Chondrocyte (in vitro differentiated cells): ENCODE measurements around the gene PLXND1. TPM values are rescaled to one million over a fixed set of nuclear protein-coding genes. Genes with fewer than 3 reads are reported as not detected.
"Not testable (repeated sequence)": the region's sequence is repeated elsewhere in the genome, so short reads cannot be mapped to it uniquely, and the experiment has no call there.

ENCODE experiments used
- DNase-seq: peaks from one replicate; pipeline ENCODE4 v3.0.0; 2021; ENCODE audit warnings: mixed read lengths, low spot score
- H3K27ac Mint-ChIP-seq: one replicate; pipeline ENCODE4 v1.8.0; 2021; ENCODE audit warnings: mild to moderate bottlenecking, moderate library complexity, mixed read lengths; ENCODE audit not compliant: unreplicated experiment
- H3K27me3 Mint-ChIP-seq: 2 replicates; pipeline ENCODE4 v1.8.0; 2021; ENCODE audit warnings: low read depth, mixed read lengths
- H3K36me3 Mint-ChIP-seq: 2 replicates; pipeline ENCODE4 v1.8.0; 2021; ENCODE audit warnings: low read depth, mixed read lengths
- H3K4me1 Mint-ChIP-seq: 2 replicates; pipeline ENCODE4 v1.8.0; 2021; ENCODE audit warnings: low read depth, mild to moderate bottlenecking, mixed read lengths
- H3K4me3 Mint-ChIP-seq: one replicate; pipeline ENCODE4 v1.8.0; 2021; ENCODE audit warnings: mild to moderate bottlenecking, moderate library complexity, mixed read lengths; ENCODE audit not compliant: unreplicated experiment
- H3K9me3 Mint-ChIP-seq: 2 replicates; pipeline ENCODE4 v1.8.0; 2021; ENCODE audit warnings: low read depth, mixed read lengths
- total RNA-seq: library from RNA; stranded (reverse); gene quantifications from 3 replicates; pipeline ENCODE4 v1.2.1, GENCODE V29; 2021
- TF ChIP-seq, protein P1 (sequence below): fragments of 200-600 bp; sonication (generic); IDR thresholded peaks from 2 replicates; pipeline ENCODE4 v1.5.0; 2021; ENCODE audit warnings: antibody characterized with exemption, mild to moderate bottlenecking, moderate library complexity

The PLXND1 gene
- total RNA-seq, 1 donor from 2014 or later = 267 TPM

DNA sequence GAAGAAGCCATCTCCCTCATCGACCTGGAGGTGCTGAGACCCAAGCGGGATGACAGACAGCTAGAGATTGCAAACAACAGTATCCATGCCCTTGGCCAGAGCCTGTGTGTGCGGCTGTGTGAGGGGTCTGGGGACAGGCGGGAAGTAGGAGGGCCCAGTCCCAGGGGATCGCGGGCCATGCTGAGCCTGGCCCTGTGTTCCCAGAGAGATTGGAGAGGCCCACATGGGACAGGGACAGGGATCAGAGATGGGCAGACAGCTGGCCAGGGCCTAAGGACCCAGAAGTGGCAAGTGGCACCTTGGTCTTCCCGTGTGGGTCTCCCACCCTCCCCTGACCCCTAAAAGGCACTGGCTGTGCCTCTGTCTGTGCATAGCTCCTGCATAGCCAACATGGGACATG is 89.0 kb downstream of the PLXND1 start:
- Mint-ChIP-seq H3K27me3 (no peaks in the 10 kb centered on the region), H3K4me1 (peaks cover 3% of the 10 kb centered on the region), H3K9me3 (no peaks in the 10 kb centered on the region), H3K36me3 (peaks cover 18% of the 10 kb centered on the region), H3K27ac (no peak overlapping the region), H3K4me3 (no peak overlapping the region)
- TF ChIP-seq, protein P1, sequence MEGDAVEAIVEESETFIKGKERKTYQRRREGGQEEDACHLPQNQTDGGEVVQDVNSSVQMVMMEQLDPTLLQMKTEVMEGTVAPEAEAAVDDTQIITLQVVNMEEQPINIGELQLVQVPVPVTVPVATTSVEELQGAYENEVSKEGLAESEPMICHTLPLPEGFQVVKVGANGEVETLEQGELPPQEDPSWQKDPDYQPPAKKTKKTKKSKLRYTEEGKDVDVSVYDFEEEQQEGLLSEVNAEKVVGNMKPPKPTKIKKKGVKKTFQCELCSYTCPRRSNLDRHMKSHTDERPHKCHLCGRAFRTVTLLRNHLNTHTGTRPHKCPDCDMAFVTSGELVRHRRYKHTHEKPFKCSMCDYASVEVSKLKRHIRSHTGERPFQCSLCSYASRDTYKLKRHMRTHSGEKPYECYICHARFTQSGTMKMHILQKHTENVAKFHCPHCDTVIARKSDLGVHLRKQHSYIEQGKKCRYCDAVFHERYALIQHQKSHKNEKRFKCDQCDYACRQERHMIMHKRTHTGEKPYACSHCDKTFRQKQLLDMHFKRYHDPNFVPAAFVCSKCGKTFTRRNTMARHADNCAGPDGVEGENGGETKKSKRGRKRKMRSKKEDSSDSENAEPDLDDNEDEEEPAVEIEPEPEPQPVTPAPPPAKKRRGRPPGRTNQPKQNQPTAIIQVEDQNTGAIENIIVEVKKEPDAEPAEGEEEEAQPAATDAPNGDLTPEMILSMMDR = no peak
- no peak for DNase-seq

DNA sequence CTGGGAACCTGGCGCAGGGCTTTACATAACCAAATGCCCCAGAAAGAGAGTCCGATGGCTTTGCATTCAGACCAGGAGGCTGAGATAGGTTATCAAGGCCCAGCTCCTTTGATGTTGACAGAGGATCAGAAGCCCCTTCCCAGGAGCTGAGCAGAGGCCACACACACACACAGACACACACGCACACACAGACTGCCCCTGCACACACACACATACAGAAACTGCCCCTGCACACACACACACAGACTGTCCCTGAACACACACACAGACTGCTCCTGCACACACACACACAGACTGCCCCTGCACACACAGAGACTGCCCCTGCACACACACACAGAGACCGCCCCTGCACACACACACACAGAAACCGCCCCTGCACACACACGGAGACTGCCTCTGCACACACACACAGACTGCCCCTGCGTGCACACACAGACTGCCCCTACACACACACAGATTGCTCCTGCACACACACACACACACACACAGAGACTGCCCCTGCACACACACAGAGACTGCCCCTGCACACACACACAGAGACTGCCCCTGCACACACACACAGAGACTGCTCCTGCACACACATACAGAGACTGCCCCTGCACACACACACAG is 90.5 kb downstream of the PLXND1 start:
- not testable (repeated sequence) for H3K27me3 Mint-ChIP-seq, H3K27ac Mint-ChIP-seq, H3K9me3 Mint-ChIP-seq, H3K4me3 Mint-ChIP-seq, H3K4me1 Mint-ChIP-seq
- H3K36me3 Mint-ChIP-seq = peaks cover 21% of the 10 kb centered on the region
- peak; percentile 42 for DNase-seq

DNA sequence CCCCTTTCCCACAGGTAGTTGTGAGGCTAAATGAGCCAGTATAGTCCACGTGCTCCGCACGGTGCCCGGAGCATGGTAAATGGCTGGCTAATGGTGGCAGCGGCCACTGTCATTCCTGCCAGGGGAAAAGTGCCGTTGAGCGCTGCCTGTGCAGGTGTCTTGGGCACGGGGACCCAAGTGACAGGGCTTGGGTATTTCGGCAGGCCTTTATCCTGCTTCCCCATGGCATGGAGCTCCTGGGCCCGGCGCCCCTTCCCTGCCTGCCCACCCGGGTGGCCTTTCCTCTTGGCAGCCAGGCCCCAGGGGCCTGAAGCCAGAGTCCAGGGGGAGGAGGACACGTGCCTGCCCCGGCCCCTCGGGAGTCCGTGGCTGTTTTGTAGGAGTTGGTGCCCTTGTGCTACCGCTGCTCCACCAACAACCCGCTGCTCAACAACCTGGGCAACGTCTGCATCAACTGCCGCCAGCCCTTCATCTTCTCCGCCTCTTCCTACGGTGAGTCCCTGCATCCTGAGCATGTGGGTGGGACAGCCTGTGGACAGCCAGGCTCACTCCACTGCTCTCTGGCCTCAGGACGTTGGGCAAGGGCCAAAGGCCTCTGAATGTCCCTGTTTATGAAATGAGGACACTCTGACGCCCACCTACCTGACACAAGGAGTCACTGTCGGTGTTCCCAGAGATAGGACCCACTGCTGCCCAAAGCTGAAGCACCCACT is 91.2 kb downstream of the PLXND1 start:
- DNase-seq = peak; percentile 51
- H3K27ac Mint-ChIP-seq, H3K4me3 Mint-ChIP-seq, H3K9me3 Mint-ChIP-seq, H3K4me1 Mint-ChIP-seq, H3K27me3 Mint-ChIP-seq: not testable (repeated sequence)
- H3K36me3 Mint-ChIP-seq = peaks cover 23% of the 10 kb centered on the region

DNA sequence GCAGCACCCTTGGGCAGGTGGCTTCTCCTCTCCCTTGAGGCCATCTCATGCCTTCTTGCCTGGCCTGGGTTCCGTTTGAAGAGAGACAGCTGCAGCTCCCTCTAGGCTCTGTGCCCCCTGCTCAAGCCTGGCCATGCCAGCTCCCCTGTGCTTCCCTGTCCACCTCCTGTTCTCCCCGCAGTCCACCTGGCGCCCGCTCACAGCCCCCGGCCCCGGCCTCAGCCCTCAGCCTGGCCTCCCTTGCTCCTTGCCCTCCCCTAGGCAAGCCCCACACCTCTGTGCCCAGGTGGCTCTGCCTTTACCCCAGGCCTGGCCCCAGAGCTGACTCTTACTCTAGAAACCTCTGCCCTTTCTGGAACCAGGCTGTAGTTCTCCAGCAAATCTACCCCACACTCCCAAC is 91.9 kb downstream of the PLXND1 start:
- TF ChIP-seq, protein P1 = no peak
- H3K27ac Mint-ChIP-seq = no peak overlapping the region
- H3K9me3 Mint-ChIP-seq = no peaks in the 10 kb centered on the region
- no peaks in the 10 kb centered on the region for H3K27me3 Mint-ChIP-seq
- no peak overlapping the region for H3K4me3 Mint-ChIP-seq
- peak; percentile 78 for DNase-seq
- peaks cover 23% of the 10 kb centered on the region for H3K36me3 Mint-ChIP-seq
- no peaks in the 10 kb centered on the region for H3K4me1 Mint-ChIP-seq

DNA sequence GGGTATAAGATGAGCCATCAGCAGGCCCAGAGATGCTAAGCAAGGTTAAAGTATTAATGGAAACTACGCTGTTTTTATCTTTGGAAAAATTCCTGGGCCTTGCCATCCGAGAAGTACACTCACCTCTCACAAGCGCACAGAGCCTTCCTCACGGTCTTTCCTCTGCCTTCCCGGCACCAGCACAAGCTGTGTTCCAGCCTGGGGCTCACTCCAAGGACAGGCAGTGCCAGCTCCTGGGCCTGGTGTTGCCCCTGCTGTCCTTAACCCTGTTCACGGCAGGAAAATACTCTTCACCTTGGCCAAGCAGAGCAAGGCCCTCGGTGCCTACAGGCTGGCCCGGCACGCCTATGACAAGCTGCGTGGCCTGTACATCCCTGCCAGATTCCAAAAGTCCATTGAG is 92.4 kb downstream of the PLXND1 start:
- Mint-ChIP-seq H3K36me3 (peaks cover 24% of the 10 kb centered on the region), H3K4me1 (no peaks in the 10 kb centered on the region), H3K9me3 (no peaks in the 10 kb centered on the region), H3K27me3 (no peaks in the 10 kb centered on the region), H3K27ac (no peak overlapping the region), H3K4me3 (no peak overlapping the region)
- peak; percentile 46 for DNase-seq
- TF ChIP-seq, protein P1 = no peak

DNA sequence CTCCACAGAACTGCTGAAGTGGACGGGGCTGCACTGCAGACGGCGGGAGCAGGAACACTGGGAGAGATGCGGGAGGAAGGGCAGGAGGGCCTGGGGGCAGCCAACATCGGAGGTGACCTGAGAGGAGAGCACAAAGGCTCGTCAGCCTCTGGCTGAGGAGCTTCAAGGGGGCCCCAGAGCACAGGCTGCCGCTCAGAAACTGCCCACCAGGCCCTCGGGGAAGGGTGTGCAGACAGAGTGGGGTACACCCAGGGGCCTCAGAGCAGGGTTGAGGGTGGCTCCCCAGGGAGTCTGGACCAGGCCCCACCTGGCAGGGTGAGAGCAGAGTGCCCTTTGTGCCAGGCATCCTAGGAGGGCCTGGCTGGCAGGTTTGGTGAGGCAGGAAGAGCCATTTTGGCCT is 92.8 kb downstream of the PLXND1 start:
- Mint-ChIP-seq H3K27me3 (no peaks in the 10 kb centered on the region), H3K27ac (no peak overlapping the region)

More for the DNA sequence above, 92.8 kb downstream of the PLXND1 start:
- Mint-ChIP-seq H3K4me1 (no peaks in the 10 kb centered on the region), H3K9me3 (no peaks in the 10 kb centered on the region), H3K4me3 (no peak overlapping the region), H3K36me3 (peaks cover 25% of the 10 kb centered on the region)
- TF ChIP-seq, protein P1 = no peak
- DNase-seq = peak; percentile 67
